HepG2 (cell line): ENCODE data around the gene GYS1. TPM values are rescaled to one million over a fixed set of nuclear protein-coding genes. Genes with fewer than 3 reads are reported as not detected.

Experiments
- ATAC-seq: fragments of 200-7000 bp; cut with Tn5 transposase; 3 replicates; pipeline ENCODE4 v1.9.1; 2020; ENCODE audit warnings: mild to moderate bottlenecking, moderate library complexity
- BruUV-seq: library from RNA; stranded (reverse); fragments of 400-500 nt; replicated peaks from 2 replicates; lab custom pipeline; 2021; lab: Mats Ljungman, UMichigan
- CTCF ChIA-PET: fragments of 300-600 bp; formaldehyde crosslinking; extraction: SDS; loops from one replicate; lab custom pipeline; 2021; ENCODE audit warnings: low total read pairs, inconsistent platforms, low intra/inter-chr PET ratio; lab: Yijun Ruan, JAX
- POLR2A ChIA-PET: fragments of 350-600 bp; sonication (Branson Sonifier 250); formaldehyde crosslinking; loops from one replicate; lab custom pipeline; 2020; ENCODE audit warnings: antibody characterized with exemption, inconsistent platforms; lab: Yijun Ruan, JAX
- DNase-seq: peaks from one replicate; pipeline ENCODE4 v3.0.0-alpha.2; 2015; ENCODE audit warnings: low spot score
- FAIRE-seq: peaks from 3 replicates; lab custom pipeline; 2011; peaks lifted over from hg19 to GRCh38; lab: Jason Lieb, UNC
- H2AFZ ChIP-seq: one replicate; pipeline ENCODE4 v1.6.1; 2011; ENCODE audit warnings: low read length, inconsistent platforms
- H3K27ac ChIP-seq: fragments of 300-600 bp; 3 replicates; pipeline ENCODE4 v1.8.0; 2011; ENCODE audit warnings: mixed run types, mild to moderate bottlenecking, mixed read lengths, low read length, inconsistent platforms; ENCODE audit not compliant: insufficient read depth; ENCODE audit errors: extremely low read length
- H3K27me3 ChIP-seq, 2 experiments: fragments of 200-600 bp in 1 of 2; 2 replicates in 1 of 2; 3 replicates in 1 of 2; pipeline versions ENCODE4 v1.6.0 to v1.8.0; 2011; ENCODE audit warnings: low read length in 2 of 2, mild to moderate bottlenecking in 2 of 2, moderate library complexity in 2 of 2, inconsistent platforms in 1 of 2; ENCODE audit not compliant: insufficient read depth in 2 of 2, control insufficient read depth in 1 of 2
- H3K36me3 ChIP-seq, 2 experiments: fragments of 200-600 bp in 1 of 2; replicated peaks in 1 of 2; 2 replicates in 1 of 2; 3 replicates in 1 of 2; pipeline versions ENCODE4 v1.5.1 to v1.8.0; 2011; ENCODE audit warnings: low read length in 2 of 2, inconsistent platforms in 1 of 2; ENCODE audit not compliant: insufficient read depth in 2 of 2, control insufficient read depth in 1 of 2
- H3K4me1 ChIP-seq: 2 replicates; pipeline ENCODE4 v1.5.1; 2012; ENCODE audit warnings: low read length, inconsistent platforms; ENCODE audit not compliant: insufficient read depth
- H3K4me2 ChIP-seq: 2 replicates; pipeline ENCODE4 v1.6.0; 2011; ENCODE audit warnings: low read depth, low read length, inconsistent platforms
- H3K4me3 ChIP-seq, 3 experiments: fragments of 200-600 bp in 1 of 3; sonication (generic), shearing (Covaris generic) in 1 of 3; replicated peaks in 1 of 3; 2 replicates each; pipeline ENCODE4 v1.5.1; 2011 to 2016; ENCODE audit warnings: low read length in 3 of 3, inconsistent platforms in 2 of 3, low read depth in 2 of 3, mild to moderate bottlenecking in 2 of 3, control low read depth in 1 of 3, mixed read lengths in 1 of 3; ENCODE audit not compliant: insufficient read depth in 1 of 3
- H3K79me2 ChIP-seq: one replicate; pipeline ENCODE4 v1.6.1; 2011; ENCODE audit warnings: low read length, inconsistent platforms; ENCODE audit not compliant: insufficient read depth
- H3K9ac ChIP-seq: 2 replicates; pipeline ENCODE4 v1.6.0; 2011; ENCODE audit warnings: mild to moderate bottlenecking, low read depth, low read length, inconsistent platforms; ENCODE audit not compliant: insufficient read depth
- H3K9me3 ChIP-seq: 2 replicates; pipeline ENCODE4 v1.5.1; 2012; ENCODE audit warnings: mild to moderate bottlenecking, low read length
- H4K20me1 ChIP-seq: 2 replicates; pipeline ENCODE4 v1.6.0; 2011; ENCODE audit warnings: inconsistent platforms, mild to moderate bottlenecking, low read length, moderate library complexity; ENCODE audit not compliant: insufficient read depth
- GFI1 ChIP-seq: sonication (generic); formaldehyde crosslinking; IDR thresholded peaks from 2 replicates; pipeline ENCODE4 v1.5.0; 2020; ENCODE audit warnings: missing genetic modification reagents, mild to moderate bottlenecking, borderline replicate concordance
- HMGXB4 ChIP-seq, 2 experiments: sonication (generic) in 1 of 2; formaldehyde crosslinking in 1 of 2; IDR thresholded peaks; 2 replicates each; pipeline versions ENCODE4 v1.4.0 to v1.6.1; 2018 to 2020; ENCODE audit warnings: missing genetic modification reagents in 2 of 2, borderline replicate concordance in 1 of 2, low read depth in 1 of 2, mild to moderate bottlenecking in 1 of 2, missing biosample characterization in 1 of 2
- NFATC3 ChIP-seq: sonication (generic); formaldehyde crosslinking; IDR thresholded peaks from 2 replicates; pipeline ENCODE4 v1.5.1; 2020; ENCODE audit warnings: mild to moderate bottlenecking, missing genetic modification reagents
- SKI ChIP-seq: fragments of 450-650 bp; IDR thresholded peaks from one replicate; pipeline ENCODE4 v1.6.1; 2018; ENCODE audit warnings: mild to moderate bottlenecking; ENCODE audit not compliant: partially characterized antibody
- ZNF326 ChIP-seq: sonication (generic); formaldehyde crosslinking; IDR thresholded peaks from 2 replicates; pipeline ENCODE4 v1.4.0; 2020; ENCODE audit warnings: missing genetic modification reagents, borderline replicate concordance
- ZNF569 ChIP-seq: sonication (generic); formaldehyde crosslinking; IDR thresholded peaks from 2 replicates; pipeline ENCODE4 v1.5.0; 2020; ENCODE audit warnings: mild to moderate bottlenecking, missing genetic modification reagents, moderate library complexity, borderline replicate concordance
- WGBS: methylation state at CpG from one replicate; pipeline ENCODE4 v1.1.6; 2017; ENCODE audit warnings: low lambda C conversion rate; 5-methylcytosine and 5-hydroxymethylcytosine counted together
- in situ Hi-C: cut with HindIII; loops from 2 replicates; pipeline ENCODE4 v1.10.0; 2017; ENCODE audit warnings: low pct_unique_long_range_greater_than_20kb; ENCODE audit not compliant: extremely low pct_ligation_motif_present
- intact Hi-C: fragments of 100-400 bp; cut with micrococcal nuclease; formaldehyde crosslinking; loops from one replicate; pipeline ENCODE4 v1.10.0; 2022; ENCODE audit not compliant: unreplicated experiment
- polyA plus RNA-seq, 8 experiments: library from polyadenylated mRNA; depleted of rRNA in 3 of 8; stranded (reverse) in 7 of 8; unstranded in 1 of 8; fragments of >200 nt; fragmentation: Illumina TruSeq in 4 of 8; extraction: Trizol in 4 of 8; gene quantifications; 2 replicates each; pipeline versions ENCODE4 v1.2.1 to v1.2.3, GENCODE V29; 2011 to 2016; ENCODE audit warnings: low read depth in 4 of 8, missing spikeins in 1 of 8, mixed read lengths in 1 of 8; ENCODE audit not compliant: insufficient read depth in 1 of 8
- total RNA-seq, 5 experiments: library from RNA; depleted of rRNA; stranded (reverse); fragments of >200 nt; fragmentation: Illumina TruSeq; extraction: Trizol; gene quantifications; 2 replicates each; pipeline ENCODE4 v1.2.3, GENCODE V29; 2016; ENCODE audit warnings: low read depth in 1 of 5
- TF ChIP-seq, protein P1 (sequence below): sonication (generic); formaldehyde crosslinking; IDR thresholded peaks from 2 replicates; pipeline ENCODE4 v1.5.1; 2020; ENCODE audit warnings: mild to moderate bottlenecking, missing genetic modification reagents, moderate library complexity

GYS1 gene
- total and polyA plus RNA-seq, 2 of the 13 experiments (the other 11 are each of a cell fraction or from before 2014, with no cell fraction given): 18.4 to 42.1 TPM

- ATAC-seq (no peak), DNase-seq (no peak), FAIRE-seq (no peak)
- no peak overlapping the region for H3K27ac ChIP-seq
- intact Hi-C loops (no loop called here), in situ Hi-C loops (no loop called here)
- no peaks in the 10 kb centered on the region for H3K79me2 ChIP-seq
- no peak overlapping the region for H3K4me2 ChIP-seq
- BruUV-seq: no TSS peak
- WGBS: 46% methylated on average over 11 of the region's 11 CpGs
- H3K4me3 ChIP-seq: no peak overlapping the region
- peaks cover 27% of the 10 kb centered on the region for H3K4me1 ChIP-seq
- no peak for TF ChIP-seq ZNF326
- ChIA-PET POLR2A (interaction anchor here (1.6 kb wide), 1 partner anchor 53 kb away, joined by 5 read pairs; no protein-coding TSS in a partner anchor), CTCF (no interaction called here)
- H4K20me1 ChIP-seq: no peaks in the 10 kb centered on the region
- no peak overlapping the region for H3K9ac ChIP-seq
- no peak overlapping the region for H2AFZ ChIP-seq
- H3K9me3 ChIP-seq: no peaks in the 10 kb centered on the region
- peaks cover 0 to 5% of the 10 kb centered on the region in 2 experiments; a peak in 2 of 5 replicates for H3K36me3 ChIP-seq
- peaks cover 0 to 25% of the 10 kb centered on the region in 2 experiments; a peak in 3 of 5 replicates for H3K27me3 ChIP-seq
These were observed 27.2 kb upstream of the GYS1 start for GRCh38 chr19:49020342-49020741.

DNA sequence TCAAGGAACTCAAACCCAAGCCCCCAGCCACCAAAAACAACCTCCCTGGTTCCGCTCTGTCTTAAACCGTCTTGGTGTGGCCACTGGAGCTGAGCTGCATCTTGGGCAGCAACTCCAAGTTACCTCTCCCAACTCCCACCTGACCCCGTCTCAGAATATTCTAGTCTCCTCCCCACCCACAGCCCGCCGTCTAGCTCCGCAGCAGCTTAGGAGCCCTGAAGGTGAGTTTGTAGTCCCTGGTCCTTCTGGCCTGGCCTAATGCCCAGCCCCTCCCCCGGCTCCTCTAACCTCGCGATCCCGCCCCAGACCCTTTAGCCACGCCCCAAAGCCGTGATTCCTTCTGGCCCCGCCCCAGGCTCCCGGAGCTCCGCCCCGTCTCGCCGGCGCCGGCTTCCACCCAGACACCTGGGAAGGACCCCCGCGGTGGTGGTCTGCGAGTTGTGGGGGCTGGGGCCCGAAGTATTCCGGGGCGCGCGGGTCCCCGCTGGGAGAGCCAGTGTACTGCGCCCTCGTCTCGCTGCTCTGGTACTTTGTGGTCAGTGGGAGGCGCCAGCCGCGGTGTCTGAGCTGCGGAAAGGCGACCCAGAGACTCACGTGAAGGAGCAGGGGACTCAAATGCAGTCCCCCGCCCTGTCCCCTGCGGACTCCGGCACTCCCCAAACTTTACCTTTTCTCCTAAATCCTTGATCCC, 26.3 kb upstream of the GYS1 start:
- whole genome bisulfite sequencing: 9% methylated on average over 19 of the region's 41 CpGs
- BruUV-seq: no TSS peak
- Histone ChIP-seq H3K27ac (no peak overlapping the region), H3K36me3 (peaks cover 4 to 13% of the 10 kb centered on the region in 2 experiments; a peak in 4 of 5 replicates), H3K79me2 (no peaks in the 10 kb centered on the region), H3K4me1 (peaks cover 27% of the 10 kb centered on the region), H4K20me1 (no peaks in the 10 kb centered on the region), H3K9me3 (no peaks in the 10 kb centered on the region), H2AFZ (no peak overlapping the region), H3K27me3 (peaks cover 0 to 25% of the 10 kb centered on the region in 2 experiments; a peak in 3 of 5 replicates), H3K4me2 (peak overlapping the region; percentile 98), H3K9ac (peak overlapping the region; percentile 54; the same call in 1 of the 2 replicates), H3K4me3 (peak overlapping the region; percentile 53 to 63 (median 61))
- intact Hi-C loops: no loop called here
- POLR2A ChIA-PET: interaction anchor here (0.8 to 2.9 kb wide), 4 partner anchors 14 to 106 kb away, joined by 3 to 21 read pairs (median 4); partner anchors contain the start of genes GYS1 and RUVBL2
- DNase-seq (peak; percentile 67), FAIRE-seq (no peak), ATAC-seq (peak; percentile 71)
- CTCF ChIA-PET: no interaction called here
- in situ Hi-C loops: no loop called here
- peak in 1 of 2 experiments; percentile 6; a peak in 1 of 4 replicates for TF ChIP-seq HMGXB4 (CRISPR knock-in tag; IDR thresholded peaks at IDR 0.05; ENCODE audit: borderline replicate concordance in 1 of 2, low read depth in 1 of 2)
- TF ChIP-seq, protein P1, sequence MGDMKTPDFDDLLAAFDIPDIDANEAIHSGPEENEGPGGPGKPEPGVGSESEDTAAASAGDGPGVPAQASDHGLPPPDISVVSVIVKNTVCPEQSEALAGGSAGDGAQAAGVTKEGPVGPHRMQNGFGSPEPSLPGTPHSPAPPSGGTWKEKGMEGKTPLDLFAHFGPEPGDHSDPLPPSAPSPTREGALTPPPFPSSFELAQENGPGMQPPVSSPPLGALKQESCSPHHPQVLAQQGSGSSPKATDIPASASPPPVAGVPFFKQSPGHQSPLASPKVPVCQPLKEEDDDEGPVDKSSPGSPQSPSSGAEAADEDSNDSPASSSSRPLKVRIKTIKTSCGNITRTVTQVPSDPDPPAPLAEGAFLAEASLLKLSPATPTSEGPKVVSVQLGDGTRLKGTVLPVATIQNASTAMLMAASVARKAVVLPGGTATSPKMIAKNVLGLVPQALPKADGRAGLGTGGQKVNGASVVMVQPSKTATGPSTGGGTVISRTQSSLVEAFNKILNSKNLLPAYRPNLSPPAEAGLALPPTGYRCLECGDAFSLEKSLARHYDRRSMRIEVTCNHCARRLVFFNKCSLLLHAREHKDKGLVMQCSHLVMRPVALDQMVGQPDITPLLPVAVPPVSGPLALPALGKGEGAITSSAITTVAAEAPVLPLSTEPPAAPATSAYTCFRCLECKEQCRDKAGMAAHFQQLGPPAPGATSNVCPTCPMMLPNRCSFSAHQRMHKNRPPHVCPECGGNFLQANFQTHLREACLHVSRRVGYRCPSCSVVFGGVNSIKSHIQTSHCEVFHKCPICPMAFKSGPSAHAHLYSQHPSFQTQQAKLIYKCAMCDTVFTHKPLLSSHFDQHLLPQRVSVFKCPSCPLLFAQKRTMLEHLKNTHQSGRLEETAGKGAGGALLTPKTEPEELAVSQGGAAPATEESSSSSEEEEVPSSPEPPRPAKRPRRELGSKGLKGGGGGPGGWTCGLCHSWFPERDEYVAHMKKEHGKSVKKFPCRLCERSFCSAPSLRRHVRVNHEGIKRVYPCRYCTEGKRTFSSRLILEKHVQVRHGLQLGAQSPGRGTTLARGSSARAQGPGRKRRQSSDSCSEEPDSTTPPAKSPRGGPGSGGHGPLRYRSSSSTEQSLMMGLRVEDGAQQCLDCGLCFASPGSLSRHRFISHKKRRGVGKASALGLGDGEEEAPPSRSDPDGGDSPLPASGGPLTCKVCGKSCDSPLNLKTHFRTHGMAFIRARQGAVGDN (CRISPR knock-in tag): peak; percentile 45
- TF ChIP-seq GFI1: no peak
- peak; percentile 50 for TF ChIP-seq SKI
- no peak for TF ChIP-seq NFATC3 (CRISPR knock-in tag)
- no peak for TF ChIP-seq ZNF569
